NCI-H2029 (cell line): ENCODE data around the gene SCUBE1.

ENCODE experiments used
- DNase-seq: peaks from one replicate; lab custom pipeline; 2025; lab: John Stamatoyannopoulos, UW

SCUBE1 gene

DNA sequence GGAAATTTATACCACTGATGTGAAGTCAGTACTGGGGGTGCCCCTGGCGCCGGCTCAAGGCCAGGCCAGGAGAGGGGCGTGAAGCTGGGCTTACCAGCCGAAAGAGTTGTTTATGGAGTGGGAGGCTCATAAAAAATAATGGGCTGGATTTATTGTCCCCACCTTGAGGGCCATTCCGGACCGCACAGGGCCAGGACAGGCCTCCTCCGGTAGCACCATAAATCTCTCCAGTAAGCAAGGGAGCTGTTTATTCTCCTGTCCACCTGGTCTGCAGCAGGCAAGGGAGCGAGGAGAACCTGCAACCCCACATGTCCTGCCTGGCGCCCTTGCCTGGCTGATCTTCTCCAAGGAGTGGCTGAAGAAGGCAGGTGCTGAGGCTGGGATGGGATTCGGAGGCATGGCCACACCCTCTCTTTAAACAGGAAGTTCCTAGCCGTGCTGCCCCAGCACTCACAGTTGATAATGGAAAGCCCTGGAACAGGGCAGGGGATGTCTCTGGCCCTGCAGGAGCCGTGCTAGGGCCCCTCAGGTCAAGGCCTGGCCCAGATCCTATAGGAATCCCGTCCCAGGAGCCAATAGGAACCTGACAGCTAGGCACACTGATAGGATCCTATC, 65.1 kb downstream of the SCUBE1 start:
- DNase-seq, result peak; percentile 31

GRCh38 chr22:43277091-43277490, 66.1 kb downstream of the SCUBE1 start:
- no peak for DNase-seq

DNA sequence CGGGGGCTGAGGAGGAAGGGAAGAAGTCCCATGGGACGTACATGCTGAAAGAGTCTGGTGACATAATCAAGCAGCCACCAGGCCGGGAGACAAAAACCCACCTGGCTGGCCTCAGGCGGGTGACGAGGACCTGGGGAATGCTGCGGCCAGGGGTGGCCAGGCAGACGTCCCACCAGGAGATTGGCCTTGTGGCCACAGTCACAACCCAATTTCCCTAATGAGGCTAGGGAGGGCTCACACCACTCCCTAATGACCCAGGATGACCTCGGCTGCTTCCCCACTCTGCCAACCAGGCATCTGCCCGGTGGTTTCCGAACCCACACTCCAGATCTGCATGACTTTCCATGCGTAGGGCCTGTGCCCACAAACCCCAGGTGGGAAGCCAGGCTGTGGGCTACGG, 66.9 kb downstream of the SCUBE1 start:
- DNase-seq, result no peak

- DNase-seq, result no peak
Observed at GRCh38 chr22:43275545-43276317, 67.4 kb downstream of the SCUBE1 start.

DNA sequence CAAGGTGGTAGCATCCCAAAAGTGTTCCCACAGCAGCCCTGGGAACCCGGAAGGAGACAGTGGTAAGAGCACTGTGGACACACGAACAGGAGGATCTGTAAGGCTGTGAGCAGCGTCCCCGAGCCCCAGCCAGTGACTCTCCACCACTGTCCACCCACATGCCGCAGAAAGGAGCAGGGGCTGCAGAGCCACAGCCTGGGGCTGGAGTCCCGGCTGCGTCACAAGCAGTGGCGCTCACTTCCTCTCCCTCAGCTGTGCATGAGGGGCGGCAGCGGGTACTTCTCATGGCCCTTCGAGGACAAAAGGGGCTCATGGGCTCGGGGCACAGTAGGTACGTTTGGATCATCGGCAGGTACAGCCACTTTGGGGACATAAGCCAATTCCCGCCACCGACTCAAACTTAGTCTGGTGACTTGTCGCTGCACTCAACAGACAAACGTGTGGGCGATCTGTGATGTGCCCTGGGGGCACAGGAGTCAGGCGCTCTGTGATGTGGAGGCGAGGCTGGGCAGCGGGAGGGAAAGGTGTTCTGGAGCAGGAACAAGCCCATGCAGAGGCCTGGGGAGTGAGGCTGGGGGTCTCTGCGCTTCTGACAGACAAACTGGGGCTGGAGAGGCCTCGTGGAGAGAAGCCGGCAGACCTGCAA, 68.5 kb downstream of the SCUBE1 start:
- no peak for DNase-seq

- DNase-seq, result peak; percentile 54
Observed at GRCh38 chr22:43273902-43274484, 69.2 kb downstream of the SCUBE1 start.

DNA sequence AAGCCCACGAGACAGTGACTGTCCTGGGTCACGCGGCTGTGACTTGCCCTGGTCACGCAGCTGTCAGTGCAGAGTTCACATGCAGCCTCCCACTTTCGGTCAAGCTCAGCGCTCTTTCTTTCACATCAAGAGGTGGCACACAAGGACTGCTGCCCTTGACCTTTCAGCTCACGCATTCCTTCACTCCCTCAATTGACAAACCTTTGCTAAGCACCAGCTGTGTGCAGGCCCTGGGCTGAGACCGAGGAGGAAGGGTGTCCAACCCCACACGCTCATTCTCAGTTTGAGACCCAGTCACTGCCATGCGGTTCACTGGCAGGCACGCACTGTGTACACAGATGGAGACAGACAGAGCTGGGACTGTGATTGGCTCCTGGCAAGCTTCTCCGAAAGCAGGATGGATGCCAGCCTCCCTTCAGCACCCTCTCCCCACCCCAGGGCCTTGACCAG, 70.3 kb downstream of the SCUBE1 start:
- DNase-seq, result no peak

DNA sequence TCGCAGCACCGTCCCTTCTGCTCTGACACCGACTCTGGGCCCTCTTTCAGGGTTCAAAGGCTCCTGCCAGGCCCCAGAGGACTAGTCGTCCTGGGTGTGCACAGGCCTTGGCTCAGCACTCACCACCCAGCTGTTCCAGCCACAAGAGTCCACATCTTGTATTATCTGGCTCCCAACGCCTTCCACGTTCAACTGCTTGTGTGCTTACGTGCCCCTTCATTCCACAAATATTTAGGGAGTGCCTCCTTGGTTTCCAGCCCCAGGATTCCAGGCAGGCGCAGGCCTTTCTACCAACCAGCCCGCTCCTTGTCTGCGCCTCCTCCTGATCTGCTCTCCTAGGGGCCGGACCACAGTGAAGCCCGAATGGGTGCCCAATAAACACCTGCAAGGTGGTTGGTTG, 70.9 kb downstream of the SCUBE1 start:
- DNase-seq, result no peak

- DNase-seq, result no peak
Observed at GRCh38 chr22:43270949-43271348, 72.2 kb downstream of the SCUBE1 start.

- no peak for DNase-seq
Observed at GRCh38 chr22:43270314-43270908, 72.8 kb downstream of the SCUBE1 start.

GRCh38 chr22:43269646-43270045, 73.5 kb downstream of the SCUBE1 start:
- no peak for DNase-seq

DNA sequence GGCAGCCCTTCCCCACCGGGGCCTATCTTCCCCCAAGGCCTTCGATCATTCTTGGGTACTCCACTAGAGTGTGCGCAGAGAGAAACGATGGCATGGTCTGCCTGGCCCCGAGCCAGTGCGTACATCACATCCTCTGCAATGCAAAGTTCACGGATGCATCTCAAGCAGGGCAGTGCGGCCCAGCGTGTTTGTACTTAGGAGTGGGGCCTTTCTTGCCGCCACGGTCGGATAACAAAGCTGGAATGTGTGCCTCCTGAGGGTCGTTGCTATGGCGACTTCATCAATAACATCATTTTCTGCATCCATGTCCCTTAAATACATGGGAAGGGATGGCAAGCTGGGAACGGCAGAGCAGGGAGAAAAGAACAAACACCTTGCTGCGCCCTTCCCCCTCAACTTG, 73.9 kb downstream of the SCUBE1 start:
- no peak for DNase-seq

DNA sequence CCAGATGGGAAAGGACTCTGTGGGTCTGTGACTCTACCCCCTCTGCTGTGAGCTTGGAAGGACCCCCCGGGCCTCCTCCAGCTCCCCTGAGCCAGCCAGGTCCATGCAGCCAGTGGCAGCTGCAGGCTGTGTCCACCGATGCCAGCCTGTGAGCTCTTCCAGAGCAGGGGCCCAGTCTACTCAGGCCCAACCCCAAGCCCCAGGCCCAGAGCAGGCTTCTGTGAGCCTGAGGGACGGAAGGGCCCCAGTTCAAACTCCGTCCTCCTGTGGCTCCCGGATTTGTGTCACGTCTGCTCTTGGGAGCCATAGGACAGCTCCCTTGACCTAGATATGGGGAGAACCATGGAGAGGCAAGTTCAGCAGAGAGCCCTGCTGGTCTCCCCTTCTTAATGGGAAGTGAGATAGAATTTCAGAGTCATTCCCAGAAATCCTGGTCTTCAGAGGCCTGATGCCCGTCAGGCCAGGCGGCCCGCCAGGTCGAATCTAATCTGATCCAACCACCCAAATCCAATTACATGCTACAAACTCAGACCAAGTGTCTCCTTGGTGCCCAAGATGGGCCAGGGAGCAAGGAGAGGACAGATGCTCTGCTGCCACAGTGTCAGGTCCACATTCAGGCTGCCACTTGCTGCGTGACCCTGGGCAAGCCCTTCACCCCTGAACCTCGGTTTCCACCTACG, 75.1 kb downstream of the SCUBE1 start:
- no peak for DNase-seq

- DNase-seq, result no peak
Observed at GRCh38 chr22:43267332-43267980, 75.7 kb downstream of the SCUBE1 start.

GRCh38 chr22:43266076-43266475, 77.1 kb downstream of the SCUBE1 start:
- DNase-seq, result no peak

DNA sequence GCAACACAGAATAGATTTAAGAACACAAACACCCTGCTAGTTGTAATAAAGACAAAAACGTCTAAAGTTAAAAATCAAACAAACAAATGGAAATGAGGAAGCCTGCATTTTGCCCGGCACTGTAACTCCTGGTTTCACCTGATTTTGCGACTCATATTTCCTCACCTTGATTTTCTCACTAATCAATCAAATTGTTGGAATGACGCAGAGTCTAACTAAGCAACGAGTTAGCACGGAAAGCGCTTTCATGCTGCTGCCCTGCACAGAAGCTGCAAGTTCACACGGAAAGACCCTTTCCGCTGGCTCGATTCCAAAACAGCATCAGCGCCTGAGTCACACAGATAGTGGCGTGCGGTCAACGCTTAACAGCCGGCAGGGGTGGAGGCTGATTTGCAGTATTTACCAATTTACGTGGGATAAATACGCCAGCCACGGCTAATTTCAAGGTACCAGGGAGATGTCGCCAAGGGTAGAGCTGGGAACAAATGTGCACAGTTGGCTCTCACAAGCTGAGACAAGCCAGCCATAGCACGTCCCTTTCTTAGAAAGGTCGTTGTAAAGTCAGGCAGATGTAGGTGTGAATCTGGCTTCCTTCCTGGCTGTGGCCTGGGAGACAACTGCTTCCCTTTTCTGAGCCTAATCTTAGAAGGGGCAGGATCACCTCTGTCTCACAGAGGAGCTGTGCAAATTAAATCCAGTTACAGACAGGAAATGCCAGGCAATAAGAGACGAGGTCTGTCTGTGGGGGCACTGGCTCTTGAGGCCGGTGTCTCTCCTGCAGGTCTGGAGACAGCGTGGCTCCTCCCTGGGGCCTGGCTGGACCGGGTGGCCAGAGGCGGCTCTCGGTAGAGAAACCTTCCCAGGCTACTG, 79.3 kb downstream of the SCUBE1 start:
- no peak for DNase-seq

- DNase-seq, result no peak
Observed at GRCh38 chr22:43262990-43263644, 80.1 kb downstream of the SCUBE1 start.

GRCh38 chr22:43260331-43261231, 82.6 kb downstream of the SCUBE1 start:
- no peak for DNase-seq

- no peak for DNase-seq
Observed at GRCh38 chr22:43257961-43258360, 85.2 kb downstream of the SCUBE1 start.
